Smooth muscle cell (in vitro differentiated cells): ENCODE results near the gene MUC20. TPM values are rescaled to one million over a fixed set of nuclear protein-coding genes. Genes with fewer than 3 reads are reported as not detected.
"Not testable (repeated sequence)": the region's sequence is repeated elsewhere in the genome, so short reads cannot be mapped to it uniquely, and the experiment has no call there.

Experiments used
- DNase-seq: peaks from one replicate; lab custom pipeline; 2025; ENCODE audit not compliant: unreplicated experiment; lab: John Stamatoyannopoulos, UW
- H2AFZ ChIP-seq: fragments of 200-600 bp; sonication (generic); 2 replicates; pipeline ENCODE4 v1.6.0; 2016; ENCODE audit warnings: antibody characterized with exemption, low read depth, mild to moderate bottlenecking
- H3F3A ChIP-seq: fragments of 200-600 bp; sonication (generic); 2 replicates; pipeline ENCODE4 v1.6.0; 2017; ENCODE audit warnings: antibody characterized with exemption, low read depth
- H3K27ac ChIP-seq: fragments of 200-600 bp; sonication (generic); 2 replicates; pipeline ENCODE4 v1.5.1; 2016; ENCODE audit warnings: low read depth, mild to moderate bottlenecking
- H3K27me3 ChIP-seq: fragments of 200-600 bp; sonication (generic); 2 replicates; pipeline ENCODE4 v1.6.1; 2016; ENCODE audit warnings: low read depth, mild to moderate bottlenecking
- H3K36me3 ChIP-seq: fragments of 200-600 bp; sonication (generic); 2 replicates; pipeline ENCODE4 v1.5.1; 2016; ENCODE audit warnings: low read depth
- H3K4me1 ChIP-seq: fragments of 200-600 bp; sonication (generic); 2 replicates; pipeline ENCODE4 v1.5.1; 2016; ENCODE audit warnings: low read depth
- H3K4me2 ChIP-seq: fragments of 200-600 bp; sonication (generic); 2 replicates; pipeline ENCODE4 v1.6.0; 2016; ENCODE audit warnings: mild to moderate bottlenecking
- H3K4me3 ChIP-seq: fragments of 200-600 bp; sonication (generic); 2 replicates; pipeline ENCODE4 v1.5.1; 2016; ENCODE audit warnings: mild to moderate bottlenecking
- H3K79me2 ChIP-seq: fragments of 200-600 bp; sonication (generic); 2 replicates; pipeline ENCODE4 v1.6.0; 2016; ENCODE audit warnings: low read depth, mild to moderate bottlenecking
- H3K9ac ChIP-seq: fragments of 200-600 bp; sonication (generic); 2 replicates; pipeline ENCODE4 v1.6.0; 2016; ENCODE audit warnings: low read depth
- H3K9me3 ChIP-seq: fragments of 200-600 bp; sonication (generic); replicated peaks from 2 replicates; pipeline ENCODE4 v1.5.1; 2016; ENCODE audit warnings: low read depth
- H4K20me1 ChIP-seq: fragments of 200-600 bp; sonication (generic); 2 replicates; pipeline ENCODE4 v1.6.0; 2016; ENCODE audit warnings: low read depth
- WGBS: methylation state at CpG from one replicate; pipeline ENCODE4 v1.1.7; 2016; ENCODE audit warnings: low lambda C conversion rate; 5-methylcytosine and 5-hydroxymethylcytosine counted together
- polyA plus RNA-seq: library from polyadenylated mRNA; unstranded; fragments of >200 nt; fragmentation: Nextera tagmentation; extraction: Ambion mirVana; gene quantifications from 2 replicates; pipeline ENCODE4 v1.2.1, GENCODE V29; 2016
- total RNA-seq: library from RNA; depleted of rRNA; stranded (reverse); fragments of >200 nt; gene quantifications from 2 replicates; pipeline ENCODE4 v1.2.3, GENCODE V29; 2014
- TF ChIP-seq, protein P1 (sequence below): fragments of 200-600 bp; sonication (generic); IDR thresholded peaks from 2 replicates; pipeline ENCODE4 v1.5.1; 2017; ENCODE audit warnings: borderline replicate concordance, mild to moderate bottlenecking, antibody characterized with exemption; ENCODE audit not compliant: insufficient read depth, poor library complexity, severe bottlenecking

MUC20 gene
- total and polyA plus RNA-seq, 2 experiments from 2014 or later, result 2.5 to 5.9 TPM

DNA sequence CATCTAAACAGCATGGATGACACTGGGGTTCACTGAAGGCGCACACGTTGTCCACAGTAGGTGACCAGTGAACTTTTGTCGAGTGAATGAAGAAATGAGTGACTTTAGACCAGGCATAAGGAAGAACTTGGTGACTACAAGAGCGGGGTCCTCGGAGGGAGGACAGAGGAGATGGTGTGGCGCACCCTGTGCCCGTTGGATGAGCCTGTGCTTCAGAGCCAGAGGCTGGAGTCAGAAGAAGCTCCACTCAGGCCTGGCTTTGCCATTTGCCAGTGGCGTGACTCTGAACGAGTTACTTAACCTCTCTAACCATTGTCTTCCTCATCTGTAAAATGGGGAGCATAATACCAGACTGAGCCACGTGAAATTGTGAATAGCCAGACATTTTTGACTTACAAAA is 48.8 kb downstream of the MUC20 start:
- WGBS, result 93% methylated on average over 10 of the region's 10 CpGs
- TF ChIP-seq, protein P1, sequence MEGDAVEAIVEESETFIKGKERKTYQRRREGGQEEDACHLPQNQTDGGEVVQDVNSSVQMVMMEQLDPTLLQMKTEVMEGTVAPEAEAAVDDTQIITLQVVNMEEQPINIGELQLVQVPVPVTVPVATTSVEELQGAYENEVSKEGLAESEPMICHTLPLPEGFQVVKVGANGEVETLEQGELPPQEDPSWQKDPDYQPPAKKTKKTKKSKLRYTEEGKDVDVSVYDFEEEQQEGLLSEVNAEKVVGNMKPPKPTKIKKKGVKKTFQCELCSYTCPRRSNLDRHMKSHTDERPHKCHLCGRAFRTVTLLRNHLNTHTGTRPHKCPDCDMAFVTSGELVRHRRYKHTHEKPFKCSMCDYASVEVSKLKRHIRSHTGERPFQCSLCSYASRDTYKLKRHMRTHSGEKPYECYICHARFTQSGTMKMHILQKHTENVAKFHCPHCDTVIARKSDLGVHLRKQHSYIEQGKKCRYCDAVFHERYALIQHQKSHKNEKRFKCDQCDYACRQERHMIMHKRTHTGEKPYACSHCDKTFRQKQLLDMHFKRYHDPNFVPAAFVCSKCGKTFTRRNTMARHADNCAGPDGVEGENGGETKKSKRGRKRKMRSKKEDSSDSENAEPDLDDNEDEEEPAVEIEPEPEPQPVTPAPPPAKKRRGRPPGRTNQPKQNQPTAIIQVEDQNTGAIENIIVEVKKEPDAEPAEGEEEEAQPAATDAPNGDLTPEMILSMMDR, result no peak

DNA sequence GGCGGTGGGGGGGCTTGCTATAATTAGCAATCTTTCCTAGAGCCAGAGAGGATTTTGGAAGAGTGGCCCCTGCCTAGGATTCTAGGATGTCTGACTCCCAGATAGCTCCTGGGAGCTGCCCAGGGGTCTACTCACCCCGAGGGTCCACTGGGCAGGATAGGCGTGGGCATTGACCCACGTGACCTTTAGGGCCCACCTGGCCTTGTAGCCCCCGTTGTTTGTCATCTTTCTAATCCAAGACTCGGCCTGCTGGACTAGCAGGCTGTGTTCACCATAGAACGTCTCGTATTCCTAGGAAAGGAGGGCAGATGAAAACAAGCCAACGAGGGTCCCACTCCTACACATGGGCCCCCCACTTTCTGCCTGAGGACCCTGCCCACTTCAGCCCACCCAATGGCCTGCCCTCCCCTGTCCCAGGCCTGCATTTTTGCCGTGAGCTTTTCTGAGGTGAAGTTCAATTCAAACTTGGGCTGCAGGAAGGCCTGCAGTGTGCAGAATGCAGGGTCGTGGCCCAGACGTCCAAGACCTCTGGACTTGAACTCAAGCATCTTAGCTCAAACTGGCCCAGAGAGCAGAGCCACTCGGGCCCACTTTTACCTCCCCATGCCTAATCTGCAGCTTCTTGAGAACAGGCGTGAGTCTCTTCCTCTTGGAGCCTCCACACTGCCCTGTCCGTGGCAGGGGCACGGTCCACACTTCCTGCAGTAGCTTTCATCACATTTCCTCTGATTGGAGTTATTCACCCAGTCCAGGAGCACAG is 49.5 kb downstream of the MUC20 start:
- Histone ChIP-seq H3K4me1 (no peaks in the 10 kb centered on the region), H4K20me1 (no peaks in the 10 kb centered on the region), H3K79me2 (no peaks in the 10 kb centered on the region), H3K27me3 (no peaks in the 10 kb centered on the region), H3K4me2 (no peak overlapping the region), H3K4me3 (no peak overlapping the region), H3K9me3 (no peaks in the 10 kb centered on the region), H3K9ac (no peak overlapping the region), H2AFZ (no peak overlapping the region), H3K27ac (no peak overlapping the region), H3F3A (no peaks in the 10 kb centered on the region), H3K36me3 (no peaks in the 10 kb centered on the region)
- TF ChIP-seq, protein P1, result no peak
- WGBS, result 89% methylated on average over 16 of the region's 16 CpGs
- no peak for DNase-seq

More for the DNA sequence above, 48.8 kb downstream of the MUC20 start:
- H4K20me1 ChIP-seq, result no peaks in the 10 kb centered on the region
- H3K4me3 ChIP-seq, result no peak overlapping the region
- H3K9ac ChIP-seq, result no peak overlapping the region
- no peaks in the 10 kb centered on the region for H3F3A ChIP-seq
- no peaks in the 10 kb centered on the region for H3K4me1 ChIP-seq
- H3K27ac ChIP-seq, result no peak overlapping the region
- H3K27me3 ChIP-seq, result no peaks in the 10 kb centered on the region
- DNase-seq, result no peak
- no peaks in the 10 kb centered on the region for H3K9me3 ChIP-seq
- H3K4me2 ChIP-seq, result no peak overlapping the region
- H3K36me3 ChIP-seq, result no peaks in the 10 kb centered on the region
- no peaks in the 10 kb centered on the region for H3K79me2 ChIP-seq
- no peak overlapping the region for H2AFZ ChIP-seq

DNA sequence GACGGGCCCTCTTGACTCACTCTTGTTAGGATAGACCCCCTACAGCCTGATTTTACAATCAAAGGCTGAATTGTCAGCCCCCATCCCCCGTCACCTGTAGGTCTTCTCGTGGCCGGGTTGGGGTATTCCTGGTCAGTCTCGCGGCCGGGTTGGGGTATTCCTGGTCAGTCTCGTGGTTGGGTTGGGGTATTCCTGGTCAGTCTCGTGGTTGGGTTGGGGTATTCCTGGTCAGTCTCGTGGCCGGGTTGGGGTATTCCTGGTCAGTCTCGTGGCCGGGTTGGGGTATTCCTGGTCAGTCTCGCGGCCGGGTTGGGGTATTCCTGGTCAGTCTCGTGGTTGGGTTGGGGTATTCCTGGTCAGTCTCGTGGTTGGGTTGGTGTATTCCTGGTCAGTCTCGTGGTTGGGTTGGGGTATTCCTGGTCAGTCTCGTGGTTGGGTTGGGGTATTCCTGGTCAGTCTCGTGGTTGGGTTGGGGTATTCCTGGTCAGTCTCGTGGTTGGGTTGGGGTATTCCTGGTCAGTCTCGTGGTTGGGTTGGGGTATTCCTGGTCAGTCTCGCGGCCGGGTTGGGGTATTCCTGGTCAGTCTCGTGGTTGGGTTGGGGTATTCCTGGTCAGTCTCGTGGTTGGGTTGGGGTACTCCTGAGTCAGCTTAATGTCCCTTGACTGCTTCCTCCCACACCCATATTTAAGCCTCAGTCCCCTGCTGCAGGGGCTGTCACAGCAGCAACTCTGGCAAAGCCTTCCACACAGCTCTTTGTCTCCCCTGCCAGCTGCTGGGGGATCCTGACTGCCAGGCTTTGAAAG is 50.3 kb downstream of the MUC20 start:
- not testable (repeated sequence) for H3K27ac ChIP-seq, H3K4me1 ChIP-seq, H3K9me3 ChIP-seq, H2AFZ ChIP-seq, DNase-seq, H3K36me3 ChIP-seq, H3K4me2 ChIP-seq, H3F3A ChIP-seq, H3K9ac ChIP-seq, H4K20me1 ChIP-seq, H3K79me2 ChIP-seq, H3K27me3 ChIP-seq, H3K4me3 ChIP-seq
- WGBS, result 93% methylated on average over 17 of the region's 28 CpGs

DNA sequence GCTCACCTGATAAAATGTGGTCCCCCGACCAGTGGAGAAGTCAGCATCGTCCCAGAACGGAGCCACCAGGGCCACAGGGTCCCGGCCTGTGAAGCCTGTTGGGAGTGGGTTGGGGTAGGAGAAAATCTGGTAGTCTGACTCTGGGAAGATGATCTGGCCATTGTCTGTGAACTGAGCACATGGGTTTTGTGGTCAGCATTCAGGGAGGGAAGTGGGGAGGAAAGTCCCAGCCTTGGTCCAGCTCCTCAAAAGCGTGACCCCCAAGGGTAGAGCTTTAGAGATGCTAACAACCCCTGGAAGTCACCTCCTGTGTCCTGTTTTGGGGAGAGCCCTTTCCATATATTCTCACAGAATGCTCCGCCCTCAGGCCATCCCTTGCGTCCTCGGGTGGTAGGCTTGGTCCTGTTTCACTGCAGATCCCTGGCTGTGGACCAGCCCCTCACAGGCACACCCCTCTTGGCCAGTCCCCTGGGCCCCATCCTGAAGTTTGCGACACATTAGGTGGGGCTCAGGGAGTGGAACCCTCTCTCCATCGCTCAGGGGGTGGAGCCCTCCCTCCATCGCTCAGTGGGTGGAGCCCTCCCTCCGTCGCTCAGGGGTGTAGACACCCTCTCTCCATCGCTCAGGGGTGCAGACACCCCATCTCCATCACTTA is 51.0 kb downstream of the MUC20 start:
- H3K9me3 ChIP-seq, result no peaks in the 10 kb centered on the region
- TF ChIP-seq, protein P1, result no peak
- WGBS, result 89% methylated on average over 14 of the region's 14 CpGs
- no peak overlapping the region for H3K4me3 ChIP-seq
- no peaks in the 10 kb centered on the region for H3K79me2 ChIP-seq
- no peak for DNase-seq
- H3K4me1 ChIP-seq, result no peaks in the 10 kb centered on the region
- H3K9ac ChIP-seq, result no peak overlapping the region
- no peak overlapping the region for H3K4me2 ChIP-seq
- H4K20me1 ChIP-seq, result no peaks in the 10 kb centered on the region
- no peaks in the 10 kb centered on the region for H3K27me3 ChIP-seq
- H2AFZ ChIP-seq, result no peak overlapping the region
- H3K36me3 ChIP-seq, result no peaks in the 10 kb centered on the region
- no peaks in the 10 kb centered on the region for H3F3A ChIP-seq
- no peak overlapping the region for H3K27ac ChIP-seq
